Activated CD8-positive, alpha-beta memory T cell treated with anti-CD3 and anti-CD28 coated beads for 48 hours (primary cell): ENCODE data around the gene XKR7.
"Not testable (repeated sequence)": the region's sequence is repeated elsewhere in the genome, so short reads cannot be mapped to it uniquely, and the experiment has no call there.

Source experiments
- DNase-seq, 3 experiments: peaks; one replicate each; pipeline ENCODE4 v3.0.0-alpha.2; 2020; ENCODE audit warnings: low read depth in 2 of 3, low spot score in 2 of 3

Gene XKR7

GRCh38 chr20:32012159-32012688 is 44.3 kb downstream of the XKR7 start:
- DNase-seq = no peak

DNA sequence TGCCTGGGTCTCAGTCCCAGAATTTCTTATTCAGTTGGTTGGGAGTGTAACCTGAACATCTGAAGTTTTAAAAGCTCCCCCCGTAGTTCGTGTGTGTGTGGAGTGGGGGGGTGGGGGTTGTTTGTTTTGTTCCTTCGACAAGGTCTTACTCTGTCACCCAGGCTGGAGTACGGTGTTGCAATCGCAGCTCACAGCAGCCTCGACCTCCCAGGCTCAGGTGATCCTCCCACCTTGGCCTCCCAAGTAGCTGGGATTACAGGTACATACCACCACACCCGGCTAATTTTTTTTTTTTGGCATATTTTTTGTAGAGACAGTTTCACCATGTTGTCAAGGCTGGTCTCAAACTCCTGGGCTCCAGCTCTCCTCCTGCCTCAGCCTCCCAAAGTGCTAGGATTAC is 45.4 kb downstream of the XKR7 start:
- no peak for DNase-seq

GRCh38 chr20:32017711-32018251 is 49.8 kb downstream of the XKR7 start:
- no peak for DNase-seq

GRCh38 chr20:32018269-32019155 is 50.6 kb downstream of the XKR7 start:
- DNase-seq = no peak

- no peak for DNase-seq
Observed at GRCh38 chr20:32019156-32019510, 51.2 kb downstream of the XKR7 start.

DNA sequence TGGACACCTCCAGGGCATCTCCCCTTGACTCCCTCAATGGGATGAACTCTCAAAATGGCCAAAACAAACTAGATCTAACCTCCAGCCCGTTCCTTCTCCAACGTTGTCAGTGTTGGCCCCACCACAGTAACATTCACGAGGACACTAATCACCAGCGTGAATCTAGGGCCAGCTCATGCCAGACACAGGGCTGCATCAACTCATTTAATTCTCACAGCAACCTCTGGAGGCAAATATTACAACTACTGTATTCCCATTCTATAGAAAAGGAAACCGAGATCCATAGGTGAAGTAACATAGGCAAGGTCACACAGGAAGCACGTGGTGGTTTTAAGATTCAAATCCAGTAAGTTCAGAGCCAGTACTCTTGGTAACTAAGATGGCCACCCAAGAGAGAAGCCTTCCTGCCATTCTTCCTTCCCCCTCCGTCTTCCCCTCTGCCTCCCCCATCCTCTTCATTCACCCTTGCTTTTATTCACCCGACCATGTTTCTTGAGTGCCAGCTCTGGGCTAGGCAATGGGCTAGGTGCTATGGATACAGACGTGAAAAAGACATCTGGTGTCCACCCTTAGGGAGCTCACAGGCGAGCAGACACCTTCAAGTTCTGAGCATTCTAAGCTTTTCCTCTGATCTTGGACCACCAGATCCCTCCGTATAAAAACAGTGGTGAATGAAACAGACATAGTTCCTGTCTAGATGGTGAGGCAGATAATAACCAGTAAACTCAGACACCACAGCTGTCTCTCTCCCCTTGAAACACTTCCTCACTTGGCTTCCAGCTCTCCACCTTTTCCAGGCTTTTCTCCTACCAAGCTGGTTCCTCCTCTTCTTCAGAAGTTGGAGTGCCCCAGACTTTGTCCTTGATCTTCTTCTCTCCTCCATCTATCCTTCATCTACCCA is 51.9 kb downstream of the XKR7 start:
- DNase-seq = no peak

GRCh38 chr20:32021091-32021490 is 53.1 kb downstream of the XKR7 start:
- DNase-seq = no peak

GRCh38 chr20:32024683-32025295 is 56.8 kb downstream of the XKR7 start:
- DNase-seq = no peak

- no peak for DNase-seq
Observed at GRCh38 chr20:32027643-32028042, 59.7 kb downstream of the XKR7 start.

DNA sequence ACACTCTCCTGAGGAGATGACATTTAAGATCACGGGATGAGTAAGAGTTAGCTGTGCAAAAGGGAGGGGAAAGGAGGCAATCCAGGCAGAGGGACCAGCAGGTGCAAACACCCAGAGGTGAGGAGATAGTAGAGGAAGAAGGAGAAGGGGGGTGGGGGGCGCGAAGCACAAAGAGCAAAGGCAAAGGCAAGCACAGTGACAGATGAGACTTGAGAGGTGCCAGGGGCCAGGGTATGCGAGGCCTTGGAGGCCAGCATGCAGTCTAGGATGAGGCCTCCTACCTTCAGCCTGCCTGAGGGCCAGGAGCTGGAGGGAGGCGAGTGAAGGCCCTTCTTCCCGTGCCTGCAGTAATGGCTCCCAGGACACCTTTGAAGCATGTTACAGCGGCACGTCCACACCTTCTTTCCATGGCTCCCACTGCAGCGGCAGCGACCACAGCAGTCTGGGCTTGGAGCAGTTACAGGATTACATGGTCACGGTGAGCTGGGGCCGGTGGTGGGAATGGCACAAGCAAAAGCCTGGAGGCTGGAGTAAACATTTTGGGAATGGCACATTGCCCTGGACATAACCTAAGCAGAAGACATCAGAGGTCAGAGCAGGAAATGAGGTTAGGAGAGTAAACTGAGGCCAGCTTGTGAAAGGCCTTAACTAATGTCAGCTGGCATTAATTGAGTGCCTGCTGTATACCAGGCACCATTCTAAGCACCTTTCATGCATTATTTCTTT is 60.9 kb downstream of the XKR7 start:
- DNase-seq = no peak

DNA sequence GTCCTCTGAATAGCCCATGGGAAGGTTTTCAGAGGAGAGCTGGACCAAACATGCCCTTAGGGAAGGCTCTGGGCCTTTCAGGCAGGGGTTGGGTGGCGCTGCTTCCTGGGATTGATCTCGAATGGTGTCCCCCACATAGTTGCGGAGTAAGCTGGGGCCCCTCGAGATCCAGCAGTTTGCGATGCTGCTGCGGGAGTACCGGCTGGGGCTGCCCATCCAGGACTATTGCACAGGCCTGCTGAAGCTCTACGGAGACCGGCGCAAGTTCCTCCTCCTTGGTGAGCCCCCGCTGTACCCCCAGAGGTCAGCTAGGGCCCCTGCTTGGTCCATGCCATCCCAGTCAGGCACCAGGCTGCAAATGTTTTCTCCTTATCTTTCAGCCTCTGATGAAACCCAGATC is 61.6 kb downstream of the XKR7 start:
- no peak for DNase-seq

DNA sequence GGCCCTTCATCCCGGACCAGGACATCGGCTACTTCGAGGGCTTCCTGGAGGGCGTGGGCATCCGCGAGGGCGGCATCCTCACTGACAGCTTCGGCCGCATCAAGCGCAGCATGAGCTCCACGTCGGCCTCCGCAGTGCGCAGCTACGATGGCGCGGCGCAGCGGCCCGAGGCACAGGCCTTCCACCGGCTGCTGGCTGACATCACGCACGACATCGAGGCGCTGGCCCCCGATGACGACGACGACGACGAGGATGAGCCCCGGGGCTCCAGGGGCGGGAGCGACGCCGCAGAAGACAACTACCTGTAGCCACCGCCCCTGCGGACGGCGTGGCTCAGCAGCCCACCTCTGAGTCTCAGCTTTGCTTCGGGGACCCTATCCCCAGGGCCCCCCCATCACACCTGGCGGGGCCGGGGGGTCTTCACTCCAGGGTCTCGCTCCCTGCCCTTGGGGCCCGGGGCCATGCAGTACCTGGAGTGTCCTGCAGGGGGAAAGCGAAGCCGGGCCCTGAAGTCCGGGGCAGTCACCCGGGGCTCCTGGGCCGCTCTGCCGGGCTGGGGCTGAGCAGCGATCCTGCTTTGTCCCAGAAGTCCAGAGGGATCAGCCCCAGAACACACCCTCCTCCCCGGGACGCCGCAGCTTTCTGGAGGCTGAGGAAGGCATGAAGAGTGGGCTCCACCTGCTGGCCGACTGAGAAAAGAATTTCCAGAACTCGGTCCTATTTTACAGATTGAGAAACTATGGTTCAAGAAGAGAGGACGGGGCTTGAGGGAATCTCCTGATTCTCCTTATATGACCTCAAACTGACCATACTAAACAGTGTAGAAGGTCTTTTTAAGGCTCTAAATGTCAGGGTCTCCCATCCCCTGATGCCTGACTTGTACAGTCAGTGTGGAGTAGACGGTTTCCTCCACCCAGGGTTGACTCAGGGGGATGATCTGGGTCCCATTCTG is 63.3 kb downstream of the XKR7 start:
- DNase-seq = peak in 2 of 3 experiments; percentile 37 to 40

DNA sequence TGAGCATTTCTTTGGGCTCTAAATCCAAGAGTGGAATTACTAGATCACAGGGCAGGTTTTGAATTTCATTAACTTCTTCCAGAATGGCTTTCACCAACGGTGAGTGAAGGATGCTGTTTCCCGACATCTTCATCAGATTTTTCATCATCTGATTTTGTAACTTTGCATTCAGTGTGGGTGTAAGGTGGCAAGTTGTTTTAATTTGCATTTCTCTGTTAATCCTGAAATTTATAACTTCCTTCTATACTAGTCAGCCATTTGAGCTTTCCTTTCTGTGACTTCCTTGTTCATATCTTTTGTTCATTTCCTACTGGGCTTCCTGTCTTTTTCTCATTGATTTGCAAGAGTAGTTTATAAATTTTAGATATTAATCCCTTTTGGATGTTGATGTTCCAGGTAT is 65.4 kb downstream of the XKR7 start:
- DNase-seq = no peak

GRCh38 chr20:32033721-32034120 is 65.8 kb downstream of the XKR7 start:
- DNase-seq = not testable (repeated sequence)

DNA sequence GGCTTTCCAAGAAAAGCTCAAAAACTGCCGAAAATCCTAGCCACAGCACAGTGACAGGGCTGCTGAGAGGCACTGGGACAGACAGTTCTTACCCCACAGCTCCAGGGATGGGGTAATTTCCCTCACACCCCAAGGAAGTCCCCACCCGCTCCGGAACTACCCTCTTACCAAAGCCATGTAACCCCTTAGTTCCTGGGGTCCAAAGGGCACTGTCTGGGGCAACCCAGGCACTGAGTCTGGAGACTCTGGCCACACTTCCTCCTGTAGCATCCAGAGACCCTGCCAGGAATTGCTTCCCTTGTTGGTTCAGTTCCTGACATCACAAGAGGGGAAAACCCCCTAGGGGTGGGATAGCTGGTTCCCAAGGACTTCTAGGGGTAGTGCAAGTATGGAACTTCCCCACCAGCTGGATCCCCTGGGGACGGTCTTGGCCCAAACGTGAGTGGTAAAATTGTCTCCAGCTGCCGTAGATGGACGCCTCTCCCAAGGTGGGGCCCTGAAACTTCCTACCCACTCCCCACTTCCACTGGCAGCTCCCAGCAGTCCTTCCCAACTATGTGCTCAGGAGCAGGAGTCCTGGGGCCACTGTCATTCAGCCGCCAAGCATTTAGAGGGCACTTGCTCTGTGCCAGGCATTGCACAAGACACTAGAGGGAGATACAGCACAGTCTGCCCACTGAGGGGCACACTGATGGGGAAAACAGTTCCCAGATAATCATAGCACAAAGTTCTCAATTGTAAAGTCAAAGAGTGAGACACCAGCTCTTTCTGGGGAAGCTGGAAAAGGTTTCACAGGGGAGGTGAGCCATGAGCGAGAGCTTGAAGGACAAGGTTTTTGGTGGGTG is 66.9 kb downstream of the XKR7 start:
- no peak for DNase-seq

DNA sequence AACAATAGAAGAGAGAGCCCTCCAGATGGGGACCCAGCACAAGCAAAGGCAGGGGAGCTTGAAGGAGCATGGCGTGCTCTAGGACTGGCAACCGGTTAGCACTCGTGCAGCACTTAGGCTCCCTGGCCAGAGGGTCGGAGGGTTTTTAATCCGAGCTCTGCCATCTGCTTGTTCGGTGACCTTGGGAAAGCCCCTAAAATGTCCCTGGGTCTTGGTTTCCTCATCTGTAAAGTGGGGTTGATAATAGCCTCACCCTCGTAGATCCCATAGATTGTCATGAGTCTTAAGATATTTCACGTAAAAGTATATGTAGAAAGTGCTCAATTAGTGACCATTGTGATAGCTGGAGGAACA is 67.5 kb downstream of the XKR7 start:
- no peak for DNase-seq

DNA sequence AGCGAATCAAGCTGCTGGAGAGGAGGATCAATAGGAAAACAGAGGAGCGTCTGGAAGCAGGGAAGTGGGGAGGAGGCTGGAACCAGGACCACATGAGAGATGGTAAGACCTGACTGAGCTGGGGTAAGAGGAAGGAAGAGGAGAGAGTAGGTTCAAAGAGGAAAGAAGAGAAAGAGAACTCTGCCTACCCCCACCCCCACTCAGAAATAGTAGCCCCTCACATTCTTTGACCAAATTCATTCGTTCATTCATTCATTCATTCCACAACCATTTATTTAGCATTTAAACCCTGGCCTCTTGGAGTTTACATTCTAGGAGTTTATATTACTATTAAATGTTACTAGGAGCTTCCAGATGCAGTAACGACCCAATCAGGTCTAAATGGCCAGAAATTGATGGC is 68.3 kb downstream of the XKR7 start:
- no peak for DNase-seq

- DNase-seq = no peak
Observed at GRCh38 chr20:32036716-32037485, 69.0 kb downstream of the XKR7 start.
